ENCODE results near the gene CHRND.

- TF ChIP-seq CTCF (tag by site-specific recombination; IDR thresholded peaks at IDR 0.05) (no peak), ZBTB7A (tag by site-specific recombination; IDR thresholded peaks at IDR 0.05; ENCODE audit: low read depth) (no peak), ZNF311 (tag by site-specific recombination; IDR thresholded peaks at IDR 0.05; ENCODE audit: borderline replicate concordance) (no peak), YY2 (tag by site-specific recombination; IDR thresholded peaks at IDR 0.05) (no peak), ZFP3 (tag by site-specific recombination; IDR thresholded peaks at IDR 0.05; ENCODE audit: low read depth) (no peak), ZBTB48 (tag by site-specific recombination; IDR thresholded peaks at IDR 0.05) (no peak), ZNF239 (tag by site-specific recombination; IDR thresholded peaks at IDR 0.05) (no peak), HOXD13 (CRISPR knock-in tag; IDR thresholded peaks at IDR 0.05; ENCODE audit: borderline replicate concordance) (no peak), SALL2 (tag by site-specific recombination; IDR thresholded peaks at IDR 0.05; ENCODE audit: borderline replicate concordance) (no peak), YY1 (tag by site-specific recombination; IDR thresholded peaks at IDR 0.05) (no peak)
These were observed 30.7 kb upstream of the CHRND start for GRCh38 chr2:232495292-232495691.
